Measurements from ENCODE around the gene NR5A1.

DNA sequence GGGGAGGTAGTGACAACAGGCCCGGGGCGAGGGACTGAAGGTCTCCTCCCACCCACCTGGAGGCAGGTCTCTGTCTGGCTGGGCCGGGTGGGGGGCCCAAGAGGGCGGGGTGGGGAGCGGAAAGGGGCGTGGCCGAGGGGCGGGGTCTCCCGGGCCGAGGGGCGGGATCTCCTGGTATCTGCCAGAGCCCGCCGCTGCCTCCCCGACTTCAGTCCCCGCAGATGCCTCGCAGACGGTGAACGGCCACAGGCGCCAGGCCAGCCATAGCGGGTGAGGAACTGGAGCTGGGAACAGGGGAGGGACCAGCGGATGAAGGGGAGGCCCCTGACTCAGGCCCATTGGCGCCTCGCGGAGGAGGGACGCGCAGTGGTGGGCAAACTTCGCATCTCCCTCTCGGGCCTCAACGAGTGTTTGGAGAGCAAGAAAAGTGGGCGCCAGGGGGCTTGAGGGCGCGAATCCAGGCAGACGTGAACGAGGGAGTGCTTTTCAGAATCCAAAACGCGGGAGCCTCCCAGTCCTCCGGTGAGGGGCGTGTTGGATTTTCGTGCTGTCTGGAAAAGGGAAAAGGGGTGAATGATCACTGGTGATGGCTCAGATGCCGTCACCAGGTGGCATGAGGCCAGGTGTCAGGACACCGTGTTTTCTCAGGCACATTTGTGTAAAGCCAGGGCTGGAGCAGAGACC, 56.8 kb downstream of the NR5A1 start, which contains the start of gene ADGRD2:
- TF ChIP-seq, protein P1, sequence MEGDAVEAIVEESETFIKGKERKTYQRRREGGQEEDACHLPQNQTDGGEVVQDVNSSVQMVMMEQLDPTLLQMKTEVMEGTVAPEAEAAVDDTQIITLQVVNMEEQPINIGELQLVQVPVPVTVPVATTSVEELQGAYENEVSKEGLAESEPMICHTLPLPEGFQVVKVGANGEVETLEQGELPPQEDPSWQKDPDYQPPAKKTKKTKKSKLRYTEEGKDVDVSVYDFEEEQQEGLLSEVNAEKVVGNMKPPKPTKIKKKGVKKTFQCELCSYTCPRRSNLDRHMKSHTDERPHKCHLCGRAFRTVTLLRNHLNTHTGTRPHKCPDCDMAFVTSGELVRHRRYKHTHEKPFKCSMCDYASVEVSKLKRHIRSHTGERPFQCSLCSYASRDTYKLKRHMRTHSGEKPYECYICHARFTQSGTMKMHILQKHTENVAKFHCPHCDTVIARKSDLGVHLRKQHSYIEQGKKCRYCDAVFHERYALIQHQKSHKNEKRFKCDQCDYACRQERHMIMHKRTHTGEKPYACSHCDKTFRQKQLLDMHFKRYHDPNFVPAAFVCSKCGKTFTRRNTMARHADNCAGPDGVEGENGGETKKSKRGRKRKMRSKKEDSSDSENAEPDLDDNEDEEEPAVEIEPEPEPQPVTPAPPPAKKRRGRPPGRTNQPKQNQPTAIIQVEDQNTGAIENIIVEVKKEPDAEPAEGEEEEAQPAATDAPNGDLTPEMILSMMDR (IDR thresholded peaks at IDR 0.05): no peak
- no peak for TF ChIP-seq POLR2A (IDR thresholded peaks at IDR 0.05)
